HCT116 (cell line): Measurements from ENCODE around the gene PPM1M. TPM values are rescaled to one million over a fixed set of nuclear protein-coding genes. Genes with fewer than 3 reads are reported as not detected.
A peak's percentile ranks its signal among the peaks of the same experiment; 100 is the strongest.

Experiments used
- ATAC-seq: fragments of 200-7000 bp; cut with Tn5 transposase; 2 replicates; pipeline ENCODE4 v1.9.1; 2020; ENCODE audit warnings: mild to moderate bottlenecking, moderate library complexity
- BruUV-seq: library from RNA; stranded (reverse); fragments of 400-500 nt; replicated peaks from 2 replicates; lab custom pipeline; 2021; lab: Mats Ljungman, UMichigan
- CTCF ChIA-PET: fragments of 300-600 bp; sonication (Branson Sonifier 250); formaldehyde crosslinking; loops from one replicate; lab custom pipeline; 2021; ENCODE audit warnings: antibody characterized with exemption; lab: Charles Lee
- POLR2A ChIA-PET: fragments of 300-600, 350-600 bp; sonication (Branson Sonifier 250); formaldehyde crosslinking; loops from one replicate; lab custom pipeline; 2021; ENCODE audit warnings: antibody characterized with exemption; lab: Charles Lee
- RAD21 ChIA-PET, 2 experiments: fragments of 300-600 bp; sonication (Branson Sonifier 250); formaldehyde crosslinking; loops; one replicate each; lab custom pipeline; 2023; ENCODE audit warnings: low total read pairs in 2 of 2; ENCODE audit not compliant: uncharacterized antibody in 2 of 2, unreplicated experiment in 2 of 2, low non-redundant PET in 1 of 2; lab: Charles Lee
- DNase-seq: peaks from one replicate; pipeline ENCODE4 v3.0.0-alpha.2; 2010; ENCODE audit warnings: low read depth, low spot score
- H2AFZ ChIP-seq: fragments of 200-600 bp; shearing (Covaris generic), sonication (generic); 2 replicates; pipeline ENCODE4 v1.6.1; 2017; ENCODE audit warnings: low read depth, mixed run types, mixed read lengths, antibody characterized with exemption, low read length; ENCODE audit not compliant: poor library complexity, severe bottlenecking
- H3K27ac ChIP-seq: 2 replicates; pipeline ENCODE4 v1.5.1; 2012; ENCODE audit warnings: low read depth, low read length
- H3K27me3 ChIP-seq: fragments of 200-600 bp; sonication (generic); 2 replicates; pipeline ENCODE4 v1.6.1; 2016; ENCODE audit warnings: mixed run types, low read length, mixed read lengths; ENCODE audit not compliant: insufficient read depth
- H3K36me3 ChIP-seq, 2 experiments: fragments of 200-500 bp in 1 of 2; fragments of 200-600 bp in 1 of 2; sonication (Bioruptor generic) in 1 of 2; sonication (generic) in 1 of 2; 2 replicates each; pipeline versions ENCODE4 v1.5.1 to v1.6.1; 2014 to 2016; ENCODE audit warnings: low read length in 2 of 2, inconsistent platforms in 1 of 2, mixed read lengths in 1 of 2, mixed run types in 1 of 2; ENCODE audit not compliant: insufficient read depth in 2 of 2, control insufficient read depth in 1 of 2
- H3K4me1 ChIP-seq, 2 experiments: fragments of 200-600 bp in 1 of 2; sonication (generic) in 1 of 2; 2 replicates each; pipeline versions ENCODE4 v1.5.1 to v1.6.1; 2012 to 2017; ENCODE audit warnings: low read length in 2 of 2, inconsistent platforms in 1 of 2, mild to moderate bottlenecking in 1 of 2, mixed read lengths in 1 of 2, mixed run types in 1 of 2, moderate library complexity in 1 of 2; ENCODE audit not compliant: insufficient read depth in 2 of 2, control insufficient read depth in 1 of 2
- H3K4me2 ChIP-seq: fragments of 200-600 bp; sonication (generic); 2 replicates; pipeline ENCODE4 v1.6.1; 2017; ENCODE audit warnings: mixed run types, low read length, mixed read lengths
- H3K4me3 ChIP-seq, 2 experiments: fragments of 200-600 bp in 1 of 2; sonication (generic) in 1 of 2; replicated peaks in 1 of 2; 2 replicates each; pipeline ENCODE4 v1.5.1; 2011 to 2016; ENCODE audit warnings: low read length in 2 of 2, control low read depth in 1 of 2, low read depth in 1 of 2, mild to moderate bottlenecking in 1 of 2, mixed read lengths in 1 of 2, mixed run types in 1 of 2
- H3K79me2 ChIP-seq: fragments of 200-600 bp; sonication (generic); 2 replicates; pipeline ENCODE4 v1.6.1; 2017; ENCODE audit warnings: mild to moderate bottlenecking, mixed run types, low read length, moderate library complexity, mixed read lengths; ENCODE audit not compliant: insufficient read depth
- H3K9ac ChIP-seq: fragments of 200-600 bp; sonication (generic); 2 replicates; pipeline ENCODE4 v1.6.1; 2016; ENCODE audit warnings: low read length, mixed read lengths
- H3K9me2 ChIP-seq: fragments of 200-600 bp; sonication (generic), shearing (Covaris generic); 2 replicates; pipeline ENCODE4 v1.6.1; 2017; ENCODE audit warnings: mixed run types, mild to moderate bottlenecking, moderate library complexity; ENCODE audit not compliant: insufficient read depth
- H3K9me3 ChIP-seq, 2 experiments: fragments of 200-500 bp in 1 of 2; fragments of 200-600 bp in 1 of 2; sonication (Bioruptor generic) in 1 of 2; sonication (generic) in 1 of 2; 2 replicates each; pipeline ENCODE4 v1.6.1; 2014 to 2017; ENCODE audit warnings: low read length in 2 of 2, mixed read lengths in 2 of 2, inconsistent platforms in 1 of 2, low read depth in 1 of 2, mild to moderate bottlenecking in 1 of 2, mixed run types in 1 of 2, moderate library complexity in 1 of 2; ENCODE audit not compliant: control insufficient read depth in 1 of 2, insufficient read depth in 1 of 2
- H4K20me1 ChIP-seq: fragments of 200-600 bp; sonication (generic), shearing (Covaris generic); 2 replicates; pipeline ENCODE4 v1.6.1; 2017; ENCODE audit warnings: mixed run types, mild to moderate bottlenecking, moderate library complexity; ENCODE audit not compliant: insufficient read depth
- CTCF ChIP-seq, 3 experiments: fragments of 200-600 bp in 1 of 3; sonication (generic) in 1 of 3; IDR thresholded peaks in 2 of 3; conservative IDR thresholded peaks in 1 of 3; 2 replicates each; pipeline ENCODE4 v1.5.1; 2012 to 2017; ENCODE audit warnings: low read depth in 2 of 3, low read length in 2 of 3, antibody characterized with exemption in 1 of 3, borderline replicate concordance in 1 of 3, control low read depth in 1 of 3, mild to moderate bottlenecking in 1 of 3, mixed read lengths in 1 of 3, mixed run types in 1 of 3, moderate library complexity in 1 of 3; ENCODE audit not compliant: insufficient read depth in 1 of 3
- EGR1 ChIP-seq: IDR thresholded peaks from 2 replicates; pipeline ENCODE4 v1.6.1; 2012; ENCODE audit warnings: low read depth
- EZH2 ChIP-seq: fragments of 200-600 bp; sonication (generic); IDR thresholded peaks from 2 replicates; pipeline ENCODE4 v1.6.1; 2017; ENCODE audit warnings: antibody characterized with exemption, mixed run types
- EZH2phosphoT487 ChIP-seq: fragments of 200-600 bp; IDR thresholded peaks from 2 replicates; pipeline ENCODE4 v1.6.1; 2018; ENCODE audit warnings: antibody characterized with exemption, borderline replicate concordance
- FOSL1 ChIP-seq: IDR thresholded peaks from 2 replicates; pipeline ENCODE4 v1.6.1; 2012; ENCODE audit warnings: low read depth
- POLR2A ChIP-seq: IDR thresholded peaks from 2 replicates; pipeline ENCODE4 v1.7.0; 2011; ENCODE audit warnings: borderline replicate concordance; ENCODE audit not compliant: insufficient read depth, insufficient read length; ENCODE audit errors: extremely low read depth
- POLR2AphosphoS5 ChIP-seq: IDR thresholded peaks from 2 replicates; pipeline ENCODE4 v1.6.1; 2011; ENCODE audit warnings: mild to moderate bottlenecking, low read depth, low read length, moderate library complexity
- REST ChIP-seq: IDR thresholded peaks from 2 replicates; pipeline ENCODE4 v1.6.1; 2012; ENCODE audit warnings: low read depth
- SP1 ChIP-seq: IDR thresholded peaks from 2 replicates; pipeline ENCODE4 v1.6.1; 2012; ENCODE audit warnings: low read depth
- SRF ChIP-seq: IDR thresholded peaks from 2 replicates; pipeline ENCODE4 v1.6.1; 2012; ENCODE audit warnings: low read depth
- YY1 ChIP-seq: IDR thresholded peaks from 2 replicates; pipeline ENCODE4 v1.6.1; 2011; ENCODE audit warnings: low read length, low read depth, moderate library complexity, mild to moderate bottlenecking; ENCODE audit not compliant: insufficient replicate concordance; ENCODE audit errors: extremely low read depth
- ZFX ChIP-seq: fragments of 450-650 bp; IDR thresholded peaks from 2 replicates; pipeline ENCODE4 v1.6.1; 2017
- ZNF274 ChIP-seq: fragments of 200-500 bp; sonication (Bioruptor generic); IDR thresholded peaks from 2 replicates; pipeline ENCODE4 v1.6.1; 2014; ENCODE audit warnings: mild to moderate bottlenecking, low read depth, low read length, inconsistent platforms
- intact Hi-C: fragments of 100-400 bp; cut with micrococcal nuclease; formaldehyde crosslinking; loops from 2 replicates; pipeline ENCODE4 v1.10.0; 2022
- total RNA-seq: library from RNA; stranded (reverse); gene quantifications from one replicate; pipeline ENCODE4 v1.2.1, GENCODE V29; 2021; ENCODE audit not compliant: unreplicated experiment

The PPM1M gene
- total RNA-seq, 1 experiment from 2014 or later: 16.6 TPM

- intact Hi-C loops: loop anchor here (2.0 kb wide), 1 partner anchor 220 kb away; no protein-coding TSS in a partner anchor
- no TSS peak for BruUV-seq
- peak overlapping the region; percentile 28; the same call in 1 of the 2 replicates for H3K4me2 ChIP-seq
- H3K4me1 ChIP-seq: peaks cover 21 to 42% of the 10 kb centered on the region in 2 experiments
- H3K9me3 ChIP-seq: no peaks in the 10 kb centered on the region
- H3K27ac ChIP-seq: no peak overlapping the region
- POLR2A ChIA-PET: interaction anchor here (1.1 to 1.7 kb wide), 3 partner anchors 17 to 58 kb away, joined by 3 to 6 read pairs (median 3); partner anchors contain the start of gene WDR82
- peak; percentile 54 for DNase-seq
- RAD21 ChIA-PET: interaction anchor here (0.5 to 1.8 kb wide), 3 partner anchors 15 to 119 kb away, joined by 3 to 4 read pairs (median 3); partner anchors contain the start of gene TWF2 (in 1 of the 2)
- TF ChIP-seq CTCF (IDR thresholded peaks at IDR 0.05 in 2 of 3, conservative IDR thresholded peaks at IDR 0.05 in 1 of 3; ENCODE audit: borderline replicate concordance in 1 of 3, insufficient read depth in 1 of 3, low read depth in 2 of 3, low read length in 2 of 3): peak in 2 of 3 experiments; percentile 94 to 95; a peak in 4 of 6 replicates
- TF ChIP-seq EZH2phosphoT487: no peak
- no peak for TF ChIP-seq SP1
- TF ChIP-seq EZH2: no peak
- TF ChIP-seq REST: no peak
- no peak for TF ChIP-seq POLR2AphosphoS5
- no peak for TF ChIP-seq EGR1
- TF ChIP-seq POLR2A: no peak
- TF ChIP-seq YY1: peak; percentile 70
- no peak for TF ChIP-seq ZNF274
- no peak for TF ChIP-seq ZFX
- TF ChIP-seq SRF: no peak
- no peak for TF ChIP-seq FOSL1
- no peaks in the 10 kb centered on the region for H3K79me2 ChIP-seq
- no peak overlapping the region for H3K9ac ChIP-seq
- H3K27me3 ChIP-seq: no peaks in the 10 kb centered on the region
- ATAC-seq: peak; percentile 72
- H3K36me3 ChIP-seq: no peaks in the 10 kb centered on the region
- H3K4me3 ChIP-seq: no peak overlapping the region
- no peaks in the 10 kb centered on the region for H3K9me2 ChIP-seq
- CTCF ChIA-PET: interaction anchor here (0.7 to 5.4 kb wide), 23 partner anchors 8 to 278 kb away, joined by 3 to 55 read pairs (median 4); partner anchors contain the start of genes GLYCTK, POC1A, TWF2 and WDR82
- no peaks in the 10 kb centered on the region for H4K20me1 ChIP-seq
- no peak overlapping the region for H2AFZ ChIP-seq
Observed at GRCh38 chr3:52220380-52221026, 25.1 kb upstream of the PPM1M start.
